HepG2 (cell line): ENCODE measurements around the gene COPA. TPM values are rescaled to one million over a fixed set of nuclear protein-coding genes. Genes with fewer than 3 reads are reported as not detected.

Source experiments
- ARID5B ChIP-seq: IDR thresholded peaks from 2 replicates; pipeline ENCODE4 v1.4.0; 2020; ENCODE audit warnings: mild to moderate bottlenecking, missing genetic modification reagents
- CSRNP2 ChIP-seq: sonication (generic); formaldehyde crosslinking; conservative IDR thresholded peaks from 2 replicates; pipeline ENCODE4 v1.8.0; 2022; ENCODE audit warnings: low read depth, missing genetic modification reagents
- DR1 ChIP-seq: sonication (generic); formaldehyde crosslinking; IDR thresholded peaks from 2 replicates; pipeline ENCODE4 v1.8.0; 2021; ENCODE audit warnings: mild to moderate bottlenecking, missing genetic modification reagents, inconsistent platforms
- ERF ChIP-seq: IDR thresholded peaks from 2 replicates; pipeline ENCODE4 v1.6.1; 2018; ENCODE audit warnings: missing biosample characterization, missing genetic modification reagents
- FOXA1 ChIP-seq, 2 experiments: fragments of 450-650 bp in 1 of 2; sonication (generic) in 1 of 2; formaldehyde crosslinking in 1 of 2; IDR thresholded peaks; 2 replicates each; pipeline versions ENCODE4 v1.4.0 to v1.6.1; 2016 to 2020; ENCODE audit warnings: missing genetic modification reagents in 1 of 2
- JUND ChIP-seq: sonication (generic); formaldehyde crosslinking; IDR thresholded peaks from 2 replicates; pipeline ENCODE4 v1.8.0; 2022; ENCODE audit warnings: mild to moderate bottlenecking, missing genetic modification reagents
- POLR2A ChIP-seq, 2 experiments: IDR thresholded peaks; 2 replicates each; pipeline ENCODE4 v1.6.1; 2011; ENCODE audit warnings: low read depth in 2 of 2, low read length in 2 of 2, mild to moderate bottlenecking in 1 of 2, moderate library complexity in 1 of 2; ENCODE audit not compliant: insufficient read depth in 1 of 2
- PTBP1 ChIP-seq: fragments of 200-400 bp; formaldehyde crosslinking; IDR thresholded peaks from 2 replicates; pipeline ENCODE4 v1.6.1; 2018; ENCODE audit warnings: low read length, low read depth; ENCODE audit not compliant: poor library complexity, severe bottlenecking
- ZHX2 ChIP-seq, 2 experiments: sonication (generic) in 1 of 2; formaldehyde crosslinking in 1 of 2; IDR thresholded peaks; 2 replicates each; pipeline versions ENCODE4 v1.6.1 to v1.9.0; 2014 to 2022; ENCODE audit warnings: antibody characterized with exemption in 1 of 2, borderline replicate concordance in 1 of 2, inconsistent platforms in 1 of 2, low read depth in 1 of 2, missing genetic modification reagents in 1 of 2
- ZMAT3 ChIP-seq: sonication (generic); formaldehyde crosslinking; conservative IDR thresholded peaks from 2 replicates; pipeline ENCODE4 v1.7.0; 2021; ENCODE audit warnings: missing genetic modification reagents
- ZMAT5 ChIP-seq: sonication (generic); formaldehyde crosslinking; IDR thresholded peaks from 2 replicates; pipeline ENCODE4 v1.5.0; 2020; ENCODE audit warnings: mild to moderate bottlenecking, low read depth, missing genetic modification reagents, borderline replicate concordance
- ZNF10 ChIP-seq: sonication (generic); formaldehyde crosslinking; IDR thresholded peaks from 2 replicates; pipeline ENCODE4 v1.4.0; 2020; ENCODE audit warnings: mild to moderate bottlenecking, low read depth, missing genetic modification reagents, borderline replicate concordance
- ZNF724P ChIP-seq: sonication (generic); formaldehyde crosslinking; IDR thresholded peaks from 2 replicates; pipeline ENCODE4 v1.8.0; 2022; ENCODE audit warnings: missing genetic modification reagents, borderline replicate concordance
- ZNF816 ChIP-seq: sonication (generic); formaldehyde crosslinking; IDR thresholded peaks from 2 replicates; pipeline ENCODE4 v1.8.0; 2022; ENCODE audit warnings: missing genetic modification reagents, mild to moderate bottlenecking, borderline replicate concordance
- polyA plus RNA-seq, 8 experiments: library from polyadenylated mRNA; depleted of rRNA in 3 of 8; stranded (reverse) in 7 of 8; unstranded in 1 of 8; fragments of >200 nt; fragmentation: Illumina TruSeq in 4 of 8; extraction: Trizol in 4 of 8; gene quantifications; 2 replicates each; pipeline versions ENCODE4 v1.2.1 to v1.2.3, GENCODE V29; 2011 to 2016; ENCODE audit warnings: low read depth in 4 of 8, missing spikeins in 1 of 8, mixed read lengths in 1 of 8; ENCODE audit not compliant: insufficient read depth in 1 of 8
- total RNA-seq, 5 experiments: library from RNA; depleted of rRNA; stranded (reverse); fragments of >200 nt; fragmentation: Illumina TruSeq; extraction: Trizol; gene quantifications; 2 replicates each; pipeline ENCODE4 v1.2.3, GENCODE V29; 2016; ENCODE audit warnings: low read depth in 1 of 5

The COPA gene
- total and polyA plus RNA-seq, 2 of the 13 experiments (the other 11 are each of a cell fraction or from before 2014, with no cell fraction given): 160 to 197 TPM

DNA sequence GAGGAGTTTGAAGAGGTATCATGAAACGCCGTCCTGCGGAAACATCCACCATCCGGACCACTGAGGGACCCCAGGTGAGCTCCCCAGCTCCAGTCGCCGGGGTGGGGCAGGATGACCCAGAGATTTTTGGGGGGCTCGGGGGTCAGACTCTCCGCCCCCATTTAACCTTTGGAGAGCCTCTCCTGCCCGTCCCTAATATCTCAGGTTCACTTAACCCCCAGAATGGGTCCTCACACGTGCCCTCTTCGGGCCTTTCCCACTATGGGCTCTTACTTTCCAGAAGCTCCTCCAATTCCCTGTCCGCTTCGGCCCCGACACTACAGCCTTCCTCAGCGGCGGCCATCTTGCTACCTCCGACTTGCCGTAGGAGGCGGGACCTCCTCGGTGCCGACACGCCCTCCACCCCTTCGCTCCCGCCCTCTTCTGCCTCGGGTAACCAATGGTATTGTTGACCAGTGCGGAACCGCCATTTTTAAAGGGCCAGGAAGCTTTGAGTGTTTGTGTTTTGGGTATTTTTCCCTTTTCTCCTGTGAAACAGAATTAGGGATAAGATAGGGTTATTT is 58.2 kb downstream of the COPA start, which contains the start of gene PEX19 (continued):
- TF ChIP-seq ZHX2 (IDR thresholded peaks at IDR 0.05; ENCODE audit: low read depth) (0 out of 2 replicates have a peak, but pooled peaks have one; percentile 59), ZHX2 (CRISPR knock-in tag; IDR thresholded peaks at IDR 0.05; ENCODE audit: borderline replicate concordance) (no peak), ZMAT3 (CRISPR knock-in tag) (no peak), ZMAT5 (no peak), ERF (CRISPR knock-in tag) (peak; percentile 78), POLR2A (IDR thresholded peaks at IDR 0.05; ENCODE audit: insufficient read depth in 1 of 2, low read depth in 2 of 2, low read length in 2 of 2) (peak; percentile 69 to 86; a peak in 3 of 4 replicates), PTBP1 (peak; percentile 41), ZNF724P (no peak), ARID5B (CRISPR knock-in tag) (peak; percentile 25; the same call in 1 of the 2 replicates), DR1 (CRISPR knock-in tag) (peak; percentile 76), ZNF10 (CRISPR knock-in tag) (no peak), ZNF816 (CRISPR knock-in tag) (no peak), CSRNP2 (CRISPR knock-in tag) (no peak), JUND (no peak), FOXA1 (IDR thresholded peaks at IDR 0.05) (no peak), FOXA1 (CRISPR knock-in tag; IDR thresholded peaks at IDR 0.05) (0 out of 2 replicates have a peak, but pooled peaks have one; percentile 18)
